K562 (cell line): ENCODE results near the gene CTSW. TPM values are rescaled to one million over a fixed set of nuclear protein-coding genes. Genes with fewer than 3 reads are reported as not detected.

ENCODE experiments used
- ARID4B ChIP-seq: sonication (generic); formaldehyde crosslinking; IDR thresholded peaks from 2 replicates; pipeline ENCODE4 v1.8.0; 2022; ENCODE audit warnings: mild to moderate bottlenecking, missing genetic modification reagents
- BRF2 ChIP-seq: IDR thresholded peaks from 3 replicates; pipeline ENCODE4 v1.6.1; 2011; ENCODE audit warnings: borderline replicate concordance, mild to moderate bottlenecking; ENCODE audit not compliant: insufficient read length, insufficient read depth
- CBFB ChIP-seq: sonication (generic); formaldehyde crosslinking; IDR thresholded peaks from 2 replicates; pipeline ENCODE4 v1.4.0; 2020; ENCODE audit warnings: mild to moderate bottlenecking, missing genetic modification reagents
- DLX4 ChIP-seq: fragments of 250-450 bp; sonication (Bioruptor Pico); IDR thresholded peaks from 2 replicates; pipeline ENCODE4 v1.6.1; 2021; ENCODE audit warnings: mild to moderate bottlenecking
- ELK1 ChIP-seq: sonication (generic); formaldehyde crosslinking; IDR thresholded peaks from 2 replicates; pipeline ENCODE4 v1.8.1; 2022; ENCODE audit warnings: missing genetic modification reagents
- ESRRA ChIP-seq: fragments of 450-650 bp; IDR thresholded peaks from 2 replicates; pipeline ENCODE4 v1.6.1; 2014; ENCODE audit warnings: low read depth, mild to moderate bottlenecking, moderate library complexity, borderline replicate concordance
- MLLT1 ChIP-seq, 2 experiments: fragments of 450-650 bp; IDR thresholded peaks; 2 replicates each; pipeline ENCODE4 v1.6.1; 2016
- MXD1 ChIP-seq: fragments of 250-450 bp; sonication (Bioruptor Pico); IDR thresholded peaks from 2 replicates; pipeline ENCODE4 v1.8.0; 2021; ENCODE audit warnings: borderline replicate concordance, mild to moderate bottlenecking, moderate library complexity; ENCODE audit not compliant: poor library complexity, severe bottlenecking
- NCOA6 ChIP-seq: fragments of 450-650 bp; IDR thresholded peaks from 2 replicates; pipeline ENCODE4 v1.6.1; 2017; ENCODE audit warnings: mild to moderate bottlenecking
- NR2C1 ChIP-seq, 2 experiments: fragments of 450-650 bp; IDR thresholded peaks; 2 replicates each; pipeline ENCODE4 v1.6.1; 2017; ENCODE audit warnings: mild to moderate bottlenecking in 2 of 2, antibody characterized with exemption in 1 of 2, inconsistent platforms in 1 of 2, missing compliant biosample characterization in 1 of 2, missing genetic modification characterization in 1 of 2
- NRF1 ChIP-seq, 2 experiments: fragments of 450-650 bp; IDR thresholded peaks in 1 of 2; conservative IDR thresholded peaks in 1 of 2; 2 replicates each; pipeline ENCODE4 v1.6.1; 2014; ENCODE audit warnings: mild to moderate bottlenecking in 2 of 2
- POLR3G ChIP-seq: IDR thresholded peaks from 2 replicates; pipeline ENCODE4 v1.6.1; 2011; ENCODE audit not compliant: insufficient read length, insufficient replicate concordance; ENCODE audit errors: extremely low read depth
- TARDBP ChIP-seq: fragments of 450-650 bp; IDR thresholded peaks from 2 replicates; pipeline ENCODE4 v1.6.1; 2016
- ZBTB12 ChIP-seq: fragments of 250-450 bp; sonication (Bioruptor Pico); IDR thresholded peaks from 2 replicates; pipeline ENCODE4 v1.4.0; 2020
- ZNF282 ChIP-seq: sonication (generic); formaldehyde crosslinking; IDR thresholded peaks from 2 replicates; pipeline ENCODE4 v1.8.1; 2023; ENCODE audit warnings: missing genetic modification reagents
- ZNF586 ChIP-seq: fragments of 450-650 bp; formaldehyde crosslinking; conservative IDR thresholded peaks from 2 replicates; pipeline ENCODE4 v1.4.0; 2020; ENCODE audit warnings: mild to moderate bottlenecking, moderate library complexity
- polyA plus RNA-seq, 8 experiments: library from polyadenylated mRNA; depleted of rRNA in 4 of 8; stranded (reverse) in 5 of 8; unstranded in 3 of 8; fragments of >200 nt; fragmentation: Nextera tagmentation in 2 of 8; fragmentation: Illumina TruSeq in 1 of 8; extraction: Ambion mirVana in 2 of 8; extraction: Trizol in 1 of 8; gene quantifications; 2 replicates each; pipeline versions ENCODE4 v1.2.1 to v1.2.3, GENCODE V29; 2011 to 2014; ENCODE audit warnings: inconsistent platforms in 1 of 8, missing spikeins in 1 of 8
- total RNA-seq, 7 experiments: library from RNA; depleted of rRNA in 6 of 7; stranded (reverse); fragments of >200 nt in 6 of 7; fragmentation: Illumina TruSeq in 2 of 7; extraction: Trizol in 2 of 7; gene quantifications; 2 replicates each; pipeline versions ENCODE4 v1.2.1 to v1.2.3, GENCODE V29; 2011 to 2021; ENCODE audit warnings: low replicate concordance in 1 of 7

Gene CTSW
- total and polyA plus RNA-seq, 9 of the 15 experiments (the other 6 are each of a cell fraction or from before 2014, with no cell fraction given), result 0.04 TPM; not detected in 8

GRCh38 chr11:65899356-65900124 is 19.9 kb downstream of the CTSW start (continued):
- TF ChIP-seq ZNF586 (CRISPR knock-in tag), result no peak
- TF ChIP-seq POLR3G, result no peak
- TF ChIP-seq TARDBP, result 0 out of 2 replicates have a peak, but pooled peaks have one; percentile 35
- no peak for TF ChIP-seq ELK1
- peak; percentile 59 for TF ChIP-seq MXD1
- no peak for TF ChIP-seq CBFB (CRISPR knock-in tag)
- peak; percentile 88 for TF ChIP-seq ARID4B (CRISPR knock-in tag)
- no peak for TF ChIP-seq ZBTB12
- TF ChIP-seq NRF1 (conservative IDR thresholded peaks at IDR 0.05 in 1 of 2, IDR thresholded peaks at IDR 0.05 in 1 of 2), result peak in 1 of 2 experiments; percentile 35; a peak in 1 of 4 replicates
- TF ChIP-seq MLLT1 (IDR thresholded peaks at IDR 0.05), result peak; percentile 75 to 78
- peak; percentile 65 for TF ChIP-seq ESRRA
- no peak for TF ChIP-seq BRF2
- no peak for TF ChIP-seq NCOA6
- no peak; the same call in 1 of the 2 replicates for TF ChIP-seq ZNF282 (CRISPR knock-in tag)
- no peak for TF ChIP-seq NR2C1 (IDR thresholded peaks at IDR 0.05)
- no peak for TF ChIP-seq NR2C1 (tag; IDR thresholded peaks at IDR 0.05)
- TF ChIP-seq DLX4 (CRISPR knock-in tag), result no peak
